OCI-LY1 (cell line): ENCODE measurements around the gene SLC44A3.

ENCODE experiments used
- H2AFZ ChIP-seq: fragments of 200-600 bp; sonication (generic), shearing (Covaris generic); 2 replicates; pipeline ENCODE4 v1.6.0; 2014; ENCODE audit warnings: antibody characterized with exemption, mild to moderate bottlenecking, low read length
- H3F3A ChIP-seq: fragments of 200-600 bp; sonication (generic), shearing (Covaris generic); 2 replicates; pipeline ENCODE4 v1.6.0; 2014; ENCODE audit warnings: mild to moderate bottlenecking, antibody characterized with exemption, low read length, moderate library complexity; ENCODE audit not compliant: insufficient read depth
- H3K27ac ChIP-seq: fragments of 200-600 bp; sonication (generic); 2 replicates; pipeline ENCODE4 v1.5.1; 2014; ENCODE audit warnings: low read length, mixed run types, mild to moderate bottlenecking, low read depth; ENCODE audit not compliant: poor library complexity, severe bottlenecking
- H3K27me3 ChIP-seq: fragments of 200-600 bp; sonication (generic); 2 replicates; pipeline ENCODE4 v1.6.0; 2014; ENCODE audit warnings: antibody characterized with exemption, mild to moderate bottlenecking, low read length, moderate library complexity; ENCODE audit not compliant: insufficient read depth
- H3K36me3 ChIP-seq: fragments of 200-600 bp; sonication (generic); 2 replicates; pipeline ENCODE4 v1.6.1; 2014; ENCODE audit warnings: mild to moderate bottlenecking, antibody characterized with exemption, low read length, moderate library complexity, mixed read lengths; ENCODE audit not compliant: insufficient read depth
- H3K4me1 ChIP-seq: fragments of 200-600 bp; sonication (generic); 2 replicates; pipeline ENCODE4 v1.5.1; 2014; ENCODE audit warnings: mild to moderate bottlenecking, low read length, moderate library complexity; ENCODE audit not compliant: insufficient read depth, severe bottlenecking
- H3K4me2 ChIP-seq: fragments of 200-600 bp; sonication (generic), shearing (Covaris generic); 2 replicates; pipeline ENCODE4 v1.6.1; 2014; ENCODE audit warnings: low read length
- H3K4me3 ChIP-seq: fragments of 200-600 bp; sonication (generic); 2 replicates; pipeline ENCODE4 v1.5.1; 2014; ENCODE audit warnings: low read length, low read depth, mild to moderate bottlenecking, mixed read lengths; ENCODE audit not compliant: poor library complexity, severe bottlenecking
- H3K79me2 ChIP-seq: fragments of 200-600 bp; shearing (Covaris generic); 2 replicates; pipeline ENCODE4 v1.6.1; 2016; ENCODE audit warnings: mixed run types, low read length, mixed read lengths; ENCODE audit not compliant: insufficient read depth
- H3K9ac ChIP-seq: fragments of 200-600 bp; sonication (generic), shearing (Covaris generic); 2 replicates; pipeline ENCODE4 v1.6.1; 2014; ENCODE audit warnings: mild to moderate bottlenecking, low read length, mixed read lengths
- H3K9me2 ChIP-seq: fragments of 200-600 bp; sonication (generic), shearing (Covaris generic); 2 replicates; pipeline ENCODE4 v1.6.1; 2014; ENCODE audit warnings: low read depth, mild to moderate bottlenecking, low read length, mixed read lengths
- H3K9me3 ChIP-seq: fragments of 200-600 bp; shearing (Covaris generic); 2 replicates; pipeline ENCODE4 v1.6.1; 2014; ENCODE audit warnings: low read length, mixed read lengths
- H4K20me1 ChIP-seq: fragments of 200-600 bp; sonication (generic), shearing (Covaris generic); 2 replicates; pipeline ENCODE4 v1.6.0; 2016; ENCODE audit warnings: mild to moderate bottlenecking, low read length; ENCODE audit not compliant: insufficient read depth
- CTCF ChIP-seq: fragments of 200-600 bp; sonication (generic), shearing (Covaris generic); IDR thresholded peaks from 2 replicates; pipeline ENCODE4 v1.5.1; 2017; ENCODE audit warnings: mild to moderate bottlenecking, antibody characterized with exemption, low read length, moderate library complexity, mixed read lengths
- EZH2 ChIP-seq: fragments of 200-600 bp; sonication (generic), shearing (Covaris generic); IDR thresholded peaks from 2 replicates; pipeline ENCODE4 v1.8.0; 2017; ENCODE audit warnings: borderline replicate concordance, mixed run types, mild to moderate bottlenecking, antibody characterized with exemption, low read length, moderate library complexity, mixed read lengths

SLC44A3 gene

GRCh38 chr1:94871031-94871430, 50.9 kb downstream of the SLC44A3 start:
- Histone ChIP-seq H3K27me3 (no peaks in the 10 kb centered on the region), H3K36me3 (no peaks in the 10 kb centered on the region), H2AFZ (no peak overlapping the region), H3K4me3 (no peak overlapping the region), H3F3A (no peaks in the 10 kb centered on the region), H3K27ac (no peak overlapping the region), H3K9me2 (no peaks in the 10 kb centered on the region), H3K4me2 (no peak overlapping the region), H3K79me2 (no peaks in the 10 kb centered on the region), H3K4me1 (no peaks in the 10 kb centered on the region), H3K9me3 (no peaks in the 10 kb centered on the region), H4K20me1 (no peaks in the 10 kb centered on the region), H3K9ac (no peak overlapping the region)
- no peak for TF ChIP-seq CTCF
- TF ChIP-seq EZH2, result no peak

DNA sequence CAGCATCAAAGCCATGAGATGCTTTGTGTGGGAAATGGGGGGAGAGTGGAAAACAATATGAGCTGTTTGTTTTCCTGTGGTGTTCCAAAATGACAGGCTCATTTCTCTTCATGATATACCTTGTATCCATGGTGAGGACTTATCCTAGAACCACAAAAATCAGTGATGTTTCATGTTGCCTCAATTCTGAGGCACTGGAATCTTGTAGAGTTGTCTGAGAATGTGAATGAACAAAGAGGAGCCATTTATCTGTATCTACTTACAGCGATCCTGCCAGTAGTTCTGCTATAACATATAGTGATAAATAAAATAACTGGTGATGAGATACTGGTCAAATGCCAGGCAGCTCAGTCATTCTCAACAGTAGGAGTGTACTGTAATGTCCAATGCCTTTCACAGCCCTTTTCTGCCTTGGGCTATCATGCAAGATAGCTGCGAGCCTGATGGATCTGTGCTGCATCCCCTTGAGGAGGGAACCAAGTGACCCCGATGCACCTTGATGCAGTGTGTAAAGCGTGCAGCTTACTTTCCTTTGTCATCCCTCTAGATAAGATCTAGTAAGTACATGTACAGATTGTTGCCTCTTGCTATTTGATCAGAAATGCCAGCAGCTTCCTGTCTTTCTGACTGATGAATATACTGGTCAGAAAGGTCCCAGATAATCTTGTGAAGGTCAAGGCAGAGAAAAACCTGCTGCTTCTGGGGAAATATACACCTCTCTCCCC, 52.8 kb downstream of the SLC44A3 start:
- TF ChIP-seq EZH2 (no peak), CTCF (no peak)
- no peaks in the 10 kb centered on the region for H3K79me2 ChIP-seq
- H3K36me3 ChIP-seq, result no peaks in the 10 kb centered on the region
- no peaks in the 10 kb centered on the region for H4K20me1 ChIP-seq
- no peaks in the 10 kb centered on the region for H3F3A ChIP-seq
- H2AFZ ChIP-seq, result no peak overlapping the region
- no peak overlapping the region for H3K27ac ChIP-seq
- H3K4me2 ChIP-seq, result no peak overlapping the region
- H3K4me3 ChIP-seq, result no peak overlapping the region
- H3K4me1 ChIP-seq, result no peaks in the 10 kb centered on the region
- H3K9me2 ChIP-seq, result no peaks in the 10 kb centered on the region
- no peaks in the 10 kb centered on the region for H3K9me3 ChIP-seq
- H3K27me3 ChIP-seq, result no peaks in the 10 kb centered on the region
- no peak overlapping the region for H3K9ac ChIP-seq

DNA sequence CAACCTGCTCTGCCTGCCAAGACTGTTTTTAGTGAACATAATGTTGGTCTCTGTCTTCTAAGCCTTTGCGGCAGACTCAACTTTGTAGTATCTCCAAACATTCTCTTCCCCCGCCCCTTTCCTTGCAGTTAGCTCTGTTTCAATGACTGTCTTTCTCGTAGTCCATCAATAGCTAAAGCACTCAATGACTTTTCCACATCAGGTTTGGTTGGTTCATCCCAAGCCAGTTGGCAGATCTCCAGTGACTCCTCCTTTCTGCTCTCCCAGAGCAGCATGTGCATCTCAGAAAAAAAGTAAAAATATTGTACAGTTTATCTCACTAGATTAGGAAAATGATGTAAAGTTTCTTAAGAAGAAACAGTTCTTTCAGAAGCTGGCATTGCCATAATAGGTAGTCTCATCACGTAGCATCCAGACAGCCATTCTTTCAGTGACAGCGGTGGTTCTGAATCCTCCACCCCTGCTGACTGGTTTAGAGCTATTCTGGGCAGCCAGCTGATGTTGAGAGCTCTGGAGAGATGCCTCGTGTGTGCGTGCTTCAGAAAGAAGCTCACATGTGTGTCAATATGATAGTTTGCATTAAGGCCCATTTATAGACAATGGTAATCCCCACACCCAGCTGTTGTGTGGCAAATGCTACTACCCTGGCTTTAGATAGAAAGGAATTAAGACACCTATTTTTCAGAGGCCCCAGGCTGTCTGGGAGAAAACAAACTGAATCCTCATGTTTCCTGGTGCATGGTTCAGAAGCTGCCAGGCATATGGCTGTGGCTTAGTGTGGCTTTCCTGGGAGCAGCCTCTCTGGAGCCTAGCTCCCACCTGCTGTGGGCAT, 53.6 kb downstream of the SLC44A3 start:
- H3K27me3 ChIP-seq, result no peaks in the 10 kb centered on the region
- H2AFZ ChIP-seq, result no peak overlapping the region
- TF ChIP-seq EZH2, result no peak
- TF ChIP-seq CTCF, result no peak
- no peaks in the 10 kb centered on the region for H3F3A ChIP-seq
- H3K9me2 ChIP-seq, result no peaks in the 10 kb centered on the region
- H4K20me1 ChIP-seq, result no peaks in the 10 kb centered on the region
- no peaks in the 10 kb centered on the region for H3K36me3 ChIP-seq
- no peaks in the 10 kb centered on the region for H3K79me2 ChIP-seq
- no peak overlapping the region for H3K4me3 ChIP-seq
- no peak overlapping the region for H3K27ac ChIP-seq
- no peaks in the 10 kb centered on the region for H3K9me3 ChIP-seq
- no peak overlapping the region for H3K4me2 ChIP-seq
- H3K9ac ChIP-seq, result no peak overlapping the region
- H3K4me1 ChIP-seq, result no peaks in the 10 kb centered on the region
